OCI-LY3 (cell line): ENCODE data around the gene L3MBTL4.

Experiments used
- H2AFZ ChIP-seq: fragments of 200-600, 300-600 bp; shearing (Covaris generic); 2 replicates; pipeline ENCODE4 v1.6.0; 2014; ENCODE audit warnings: antibody characterized with exemption, low read depth, low read length
- H3K27ac ChIP-seq: fragments of 200-600, 300-600 bp; sonication (generic); 2 replicates; pipeline ENCODE4 v1.5.1; 2014; ENCODE audit warnings: mild to moderate bottlenecking, low read length, moderate library complexity, mixed read lengths
- H3K27me3 ChIP-seq: fragments of 200-600, 300-600 bp; sonication (generic); 2 replicates; pipeline ENCODE4 v1.6.1; 2014; ENCODE audit warnings: low read depth, low read length, mixed read lengths
- H3K36me3 ChIP-seq: fragments of 200-600, 300-600 bp; sonication (generic); replicated peaks from 2 replicates; pipeline ENCODE3; 2014; ENCODE audit warnings: low read depth, low read length, mixed read lengths
- H3K4me1 ChIP-seq: fragments of 300-600, 200-600 bp; sonication (generic); 2 replicates; pipeline ENCODE4 v1.6.1; 2014; ENCODE audit warnings: low read length, mixed read lengths
- H3K4me2 ChIP-seq: fragments of 200-600, 300-600 bp; sonication (generic); 2 replicates; pipeline ENCODE4 v1.6.1; 2014; ENCODE audit warnings: low read length, mixed read lengths
- H3K4me3 ChIP-seq: fragments of 300-600, 200-600 bp; sonication (generic); 2 replicates; pipeline ENCODE4 v1.5.1; 2014; ENCODE audit warnings: antibody characterized with exemption, mild to moderate bottlenecking, low read length, moderate library complexity
- H3K79me2 ChIP-seq: fragments of 300-600, 200-600 bp; shearing (Covaris generic); 2 replicates; pipeline ENCODE4 v1.6.1; 2014; ENCODE audit warnings: mild to moderate bottlenecking, low read length, mixed read lengths
- H3K9ac ChIP-seq: fragments of 300-600, 200-600 bp; shearing (Covaris generic); 2 replicates; pipeline ENCODE4 v1.6.0; 2014; ENCODE audit warnings: mild to moderate bottlenecking, low read length, moderate library complexity
- H3K9me3 ChIP-seq: fragments of 200-600, 300-600 bp; shearing (Covaris generic); 2 replicates; pipeline ENCODE4 v1.6.1; 2014; ENCODE audit warnings: low read length, mixed read lengths; ENCODE audit not compliant: insufficient read depth
- H4K20me1 ChIP-seq: fragments of 200-600, 300-600 bp; sonication (generic); 2 replicates; pipeline ENCODE4 v1.6.1; 2016; ENCODE audit warnings: low read length, mixed read lengths; ENCODE audit not compliant: insufficient read depth
- EZH2phosphoT487 ChIP-seq: fragments of 200-600 bp; shearing (Covaris generic); IDR thresholded peaks from 2 replicates; pipeline ENCODE4 v1.6.1; 2018; ENCODE audit warnings: antibody characterized with exemption, mixed run types, low read depth
- TF ChIP-seq, protein P1 (sequence below): fragments of 200-600, 300-600 bp; sonication (generic); IDR thresholded peaks from 2 replicates; pipeline ENCODE4 v1.5.1; 2014; ENCODE audit warnings: antibody characterized with exemption, low read length, low read depth

Gene L3MBTL4

DNA sequence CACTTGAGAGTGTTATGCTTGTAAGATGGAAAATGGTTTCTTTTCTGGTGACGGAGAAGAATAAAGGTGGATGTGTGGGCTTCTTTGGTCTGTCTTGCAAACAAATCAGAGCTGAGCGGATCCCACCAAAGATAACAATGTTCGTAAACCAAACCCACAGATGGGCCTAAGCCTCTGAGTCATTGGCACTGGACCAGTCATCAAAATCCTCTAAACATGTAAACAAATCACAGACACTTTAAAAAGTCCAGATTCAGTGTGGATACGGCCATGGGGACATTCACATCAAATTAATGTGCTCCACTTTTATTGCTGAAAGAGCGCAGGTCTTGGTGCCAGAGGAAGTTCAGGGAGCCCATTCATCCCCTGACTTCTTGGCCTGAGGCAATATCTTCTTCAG lies 458.9 kb downstream of the L3MBTL4 start:
- Histone ChIP-seq H4K20me1 (no peaks in the 10 kb centered on the region), H3K4me2 (no peak overlapping the region), H3K27me3 (no peaks in the 10 kb centered on the region), H3K27ac (no peak overlapping the region), H3K9me3 (no peaks in the 10 kb centered on the region), H3K36me3 (no peaks in the 10 kb centered on the region), H3K9ac (no peak overlapping the region), H3K4me3 (no peak overlapping the region), H2AFZ (no peak overlapping the region), H3K4me1 (no peaks in the 10 kb centered on the region), H3K79me2 (no peaks in the 10 kb centered on the region)
- TF ChIP-seq, protein P1, sequence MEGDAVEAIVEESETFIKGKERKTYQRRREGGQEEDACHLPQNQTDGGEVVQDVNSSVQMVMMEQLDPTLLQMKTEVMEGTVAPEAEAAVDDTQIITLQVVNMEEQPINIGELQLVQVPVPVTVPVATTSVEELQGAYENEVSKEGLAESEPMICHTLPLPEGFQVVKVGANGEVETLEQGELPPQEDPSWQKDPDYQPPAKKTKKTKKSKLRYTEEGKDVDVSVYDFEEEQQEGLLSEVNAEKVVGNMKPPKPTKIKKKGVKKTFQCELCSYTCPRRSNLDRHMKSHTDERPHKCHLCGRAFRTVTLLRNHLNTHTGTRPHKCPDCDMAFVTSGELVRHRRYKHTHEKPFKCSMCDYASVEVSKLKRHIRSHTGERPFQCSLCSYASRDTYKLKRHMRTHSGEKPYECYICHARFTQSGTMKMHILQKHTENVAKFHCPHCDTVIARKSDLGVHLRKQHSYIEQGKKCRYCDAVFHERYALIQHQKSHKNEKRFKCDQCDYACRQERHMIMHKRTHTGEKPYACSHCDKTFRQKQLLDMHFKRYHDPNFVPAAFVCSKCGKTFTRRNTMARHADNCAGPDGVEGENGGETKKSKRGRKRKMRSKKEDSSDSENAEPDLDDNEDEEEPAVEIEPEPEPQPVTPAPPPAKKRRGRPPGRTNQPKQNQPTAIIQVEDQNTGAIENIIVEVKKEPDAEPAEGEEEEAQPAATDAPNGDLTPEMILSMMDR, result no peak
- no peak for TF ChIP-seq EZH2phosphoT487

DNA sequence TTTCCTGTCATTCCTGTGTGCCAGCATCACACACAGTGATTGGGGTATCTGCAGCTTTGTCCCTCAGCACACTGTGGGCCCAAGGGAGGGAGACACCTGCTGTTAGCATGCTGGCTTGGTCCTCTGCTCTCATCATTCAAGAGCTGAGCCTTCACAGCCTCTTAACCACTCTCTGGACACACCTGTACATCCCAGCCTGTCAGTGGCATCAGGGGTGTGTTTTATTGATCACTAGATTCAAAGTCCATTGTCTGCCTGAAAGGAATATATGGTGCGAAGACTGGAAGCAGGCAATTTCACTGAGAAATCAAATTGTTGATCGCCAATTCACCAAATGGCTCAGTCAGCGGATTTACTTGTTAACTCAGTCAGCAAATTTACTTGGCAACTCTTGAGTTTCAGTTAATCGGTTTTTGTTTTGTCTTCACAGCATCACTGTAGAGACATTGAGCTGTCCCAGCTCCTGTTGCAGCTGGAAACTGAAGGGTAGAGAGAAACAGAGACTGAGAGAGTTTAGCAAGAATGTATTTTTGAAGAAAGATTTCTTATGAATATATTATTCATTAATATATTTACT lies 463.1 kb downstream of the L3MBTL4 start:
- H4K20me1 ChIP-seq, result no peaks in the 10 kb centered on the region
- no peaks in the 10 kb centered on the region for H3K27me3 ChIP-seq
- no peak overlapping the region for H3K9ac ChIP-seq
- no peak overlapping the region for H2AFZ ChIP-seq
- no peak overlapping the region for H3K27ac ChIP-seq
- no peak for TF ChIP-seq EZH2phosphoT487
- TF ChIP-seq, protein P1, result no peak
- no peaks in the 10 kb centered on the region for H3K4me1 ChIP-seq
- H3K79me2 ChIP-seq, result no peaks in the 10 kb centered on the region
- no peaks in the 10 kb centered on the region for H3K36me3 ChIP-seq
- H3K9me3 ChIP-seq, result no peaks in the 10 kb centered on the region
- H3K4me3 ChIP-seq, result no peak overlapping the region
- H3K4me2 ChIP-seq, result no peak overlapping the region

DNA sequence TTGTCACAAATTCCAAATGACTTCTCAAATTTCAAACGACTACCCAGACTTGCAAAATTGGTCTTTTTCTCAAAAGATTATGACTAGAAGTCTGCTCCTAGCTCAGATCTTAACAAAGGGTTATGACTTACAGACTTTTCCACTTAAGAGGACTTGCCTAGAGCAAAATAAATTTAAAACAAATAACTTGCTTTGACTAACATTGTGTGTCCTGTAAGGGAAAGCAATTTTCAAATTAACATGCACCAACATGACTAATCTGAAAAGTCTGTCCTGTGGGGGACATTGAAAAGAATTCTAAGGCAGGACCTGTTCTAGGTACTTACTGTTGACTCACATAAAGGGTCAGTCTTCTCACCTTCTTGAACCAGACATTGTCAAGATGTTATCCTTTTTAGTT lies 465.9 kb downstream of the L3MBTL4 start:
- no peak overlapping the region for H3K27ac ChIP-seq
- H3K79me2 ChIP-seq, result no peaks in the 10 kb centered on the region
- H3K36me3 ChIP-seq, result no peaks in the 10 kb centered on the region
- H3K4me3 ChIP-seq, result no peak overlapping the region
- no peak overlapping the region for H3K4me2 ChIP-seq
- H3K27me3 ChIP-seq, result no peaks in the 10 kb centered on the region
- no peaks in the 10 kb centered on the region for H3K9me3 ChIP-seq
- no peaks in the 10 kb centered on the region for H3K4me1 ChIP-seq
- H4K20me1 ChIP-seq, result no peaks in the 10 kb centered on the region
- no peak overlapping the region for H2AFZ ChIP-seq
- no peak overlapping the region for H3K9ac ChIP-seq
- no peak for TF ChIP-seq EZH2phosphoT487
- TF ChIP-seq, protein P1, result no peak

DNA sequence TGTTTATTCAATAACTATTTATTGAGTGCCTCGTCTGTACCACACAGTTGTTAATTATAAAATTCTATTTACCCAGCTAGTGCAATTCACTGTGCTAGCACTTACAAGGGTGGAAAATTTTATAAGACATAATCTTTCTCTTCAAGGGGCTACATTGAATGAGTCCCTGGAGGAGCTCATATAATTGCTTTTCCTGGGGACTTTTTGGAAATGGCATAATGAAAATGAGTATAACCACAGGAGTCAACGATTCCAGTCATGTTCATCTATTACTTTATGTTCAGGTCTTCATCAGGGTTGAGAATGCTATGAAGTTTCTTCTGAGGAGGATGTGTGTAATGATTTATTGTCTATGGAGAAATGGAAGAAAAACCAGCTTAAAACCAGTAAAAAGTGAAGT lies 466.5 kb downstream of the L3MBTL4 start:
- H3K4me2 ChIP-seq, result no peak overlapping the region
- H3K9me3 ChIP-seq, result no peaks in the 10 kb centered on the region
- H3K4me3 ChIP-seq, result no peak overlapping the region
- no peaks in the 10 kb centered on the region for H3K4me1 ChIP-seq
- no peaks in the 10 kb centered on the region for H3K27me3 ChIP-seq
- H3K9ac ChIP-seq, result no peak overlapping the region
- no peak overlapping the region for H2AFZ ChIP-seq
- no peaks in the 10 kb centered on the region for H3K79me2 ChIP-seq
- no peaks in the 10 kb centered on the region for H4K20me1 ChIP-seq
- H3K36me3 ChIP-seq, result no peaks in the 10 kb centered on the region
- TF ChIP-seq EZH2phosphoT487, result no peak
- TF ChIP-seq, protein P1, result no peak
- no peak overlapping the region for H3K27ac ChIP-seq
